GM23248 (cell line): Measurements from ENCODE around the gene PEX16. TPM values are rescaled to one million over a fixed set of nuclear protein-coding genes. Genes with fewer than 3 reads are reported as not detected.

Experiments used
- DNase-seq: peaks from one replicate; pipeline ENCODE4 v3.0.0-alpha.2; 2015
- H2AFZ ChIP-seq: fragments of 200-600 bp; sonication (generic); 2 replicates; pipeline ENCODE4 v1.6.1; 2016; ENCODE audit warnings: antibody characterized with exemption
- H3F3A ChIP-seq: fragments of 200-600 bp; sonication (generic); 2 replicates; pipeline ENCODE4 v1.6.1; 2016; ENCODE audit warnings: mild to moderate bottlenecking, antibody characterized with exemption, mixed run types; ENCODE audit not compliant: insufficient read depth
- H3K27ac ChIP-seq: fragments of 200-600 bp; sonication (generic); 2 replicates; pipeline ENCODE4 v1.5.1; 2016; ENCODE audit warnings: mild to moderate bottlenecking
- H3K27me3 ChIP-seq: fragments of 200-600 bp; sonication (generic); replicated peaks from 2 replicates; pipeline ENCODE4 v1.6.1; 2016; ENCODE audit warnings: mild to moderate bottlenecking; ENCODE audit not compliant: insufficient read depth
- H3K36me3 ChIP-seq: fragments of 200-600 bp; sonication (generic); 2 replicates; pipeline ENCODE4 v1.6.1; 2016; ENCODE audit warnings: low read depth, mild to moderate bottlenecking
- H3K4me1 ChIP-seq: fragments of 200-600 bp; sonication (generic); 2 replicates; pipeline ENCODE4 v1.6.1; 2016; ENCODE audit warnings: mild to moderate bottlenecking; ENCODE audit not compliant: insufficient read depth
- H3K4me2 ChIP-seq: fragments of 200-600 bp; sonication (generic); one replicate; pipeline ENCODE4 v1.6.1; 2016; ENCODE audit warnings: mild to moderate bottlenecking; ENCODE audit not compliant: unreplicated experiment
- H3K4me3 ChIP-seq: fragments of 200-600 bp; sonication (generic); 2 replicates; pipeline ENCODE4 v1.5.1; 2016; ENCODE audit warnings: mild to moderate bottlenecking
- H3K79me2 ChIP-seq: fragments of 200-600 bp; sonication (generic); 2 replicates; pipeline ENCODE4 v1.6.1; 2016; ENCODE audit warnings: mild to moderate bottlenecking; ENCODE audit not compliant: insufficient read depth
- H3K9ac ChIP-seq: fragments of 200-600 bp; sonication (generic); 2 replicates; pipeline ENCODE4 v1.6.1; 2016; ENCODE audit warnings: mild to moderate bottlenecking
- H3K9me2 ChIP-seq: fragments of 200-600 bp; sonication (generic); 2 replicates; pipeline ENCODE4 v1.6.1; 2016; ENCODE audit warnings: mixed run types, mild to moderate bottlenecking, moderate library complexity; ENCODE audit not compliant: insufficient read depth
- H3K9me3 ChIP-seq: fragments of 200-600 bp; sonication (generic); one replicate; pipeline ENCODE4 v1.6.1; 2017; ENCODE audit warnings: low read depth
- H4K20me1 ChIP-seq: fragments of 200-600 bp; sonication (generic); 2 replicates; pipeline ENCODE4 v1.6.0; 2016; ENCODE audit not compliant: insufficient read depth
- EZH2 ChIP-seq: fragments of 200-600 bp; sonication (generic); IDR thresholded peaks from 2 replicates; pipeline ENCODE4 v1.6.1; 2018; ENCODE audit warnings: antibody characterized with exemption, mild to moderate bottlenecking; ENCODE audit not compliant: insufficient read depth, poor library complexity, severe bottlenecking
- EZH2phosphoT487 ChIP-seq: fragments of 200-600 bp; sonication (generic); IDR thresholded peaks from 2 replicates; pipeline ENCODE4 v1.6.1; 2018; ENCODE audit warnings: antibody characterized with exemption, moderate library complexity, mild to moderate bottlenecking, low read depth; ENCODE audit not compliant: insufficient read depth
- WGBS, 2 experiments: methylation state at CpG; one replicate each; pipeline ENCODE4 v1.1.6; 2015 to 2017; ENCODE audit warnings: low lambda C conversion rate in 2 of 2, low coverage in 1 of 2; ENCODE audit errors: missing lambda C conversion rate in 2 of 2; 5-methylcytosine and 5-hydroxymethylcytosine counted together
- in situ Hi-C: fragments of 300-500 bp; cut with MboI; formaldehyde crosslinking; loops from 2 replicates; pipeline ENCODE4 v1.15.0; 2020
- polyA plus RNA-seq: library from polyadenylated mRNA; unstranded; fragments of >200 nt; fragmentation: Nextera tagmentation; extraction: Ambion mirVana; gene quantifications from 2 replicates; pipeline ENCODE4 v1.2.1, GENCODE V29; 2016
- total RNA-seq: library from RNA; depleted of rRNA; stranded (reverse); fragments of >200 nt; shearing (Covaris generic); gene quantifications from 2 replicates; pipeline ENCODE4 v1.2.3, GENCODE V29; 2014

Gene PEX16
- total and polyA plus RNA-seq, 2 experiments from 2014 or later: 21.2 to 23.2 TPM

DNA sequence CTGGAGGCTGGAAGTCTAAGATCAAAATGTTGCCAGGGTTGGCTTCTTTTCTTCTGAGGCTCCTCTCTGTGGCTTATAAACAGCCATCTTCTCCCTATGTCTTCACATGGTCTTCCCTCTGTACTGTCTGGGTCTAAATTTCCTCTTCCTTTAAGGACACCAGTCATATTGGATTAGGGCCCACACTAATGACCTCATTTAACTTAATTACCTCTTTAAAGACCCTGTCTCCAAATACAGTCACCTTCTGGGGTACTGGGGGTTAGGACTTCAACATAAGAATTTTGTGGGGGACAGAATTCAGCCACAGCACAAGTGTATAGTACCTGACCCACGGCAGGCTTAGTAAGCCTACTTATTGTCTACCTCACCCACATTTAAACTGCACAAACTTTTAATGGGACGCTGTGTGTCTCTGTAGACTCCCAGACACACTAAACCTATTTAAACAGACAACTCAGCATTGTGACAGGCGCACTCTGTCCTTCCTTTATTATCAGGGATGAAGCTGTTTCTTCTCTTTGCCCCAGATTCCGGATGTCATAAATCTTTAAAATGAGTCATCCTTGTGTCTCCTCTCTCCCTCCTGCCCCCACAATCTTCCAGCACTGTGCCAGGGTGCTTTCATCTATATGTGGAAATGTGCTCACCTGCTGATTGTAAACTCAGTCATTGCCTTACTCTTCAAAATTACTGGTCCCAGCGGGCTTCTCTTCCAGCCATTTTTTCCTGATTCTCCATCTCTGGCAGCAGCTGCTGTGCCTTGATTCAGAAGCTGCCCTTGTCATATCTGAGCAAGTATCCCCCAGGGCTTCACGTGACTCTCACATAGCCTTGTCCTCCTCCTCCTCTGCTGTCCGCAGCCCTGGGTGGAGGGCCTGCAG is 37.6 kb downstream of the PEX16 start:
- in situ Hi-C loops: no loop called here
- no peaks in the 10 kb centered on the region for H4K20me1 ChIP-seq
- peak; percentile 50 for DNase-seq

DNA sequence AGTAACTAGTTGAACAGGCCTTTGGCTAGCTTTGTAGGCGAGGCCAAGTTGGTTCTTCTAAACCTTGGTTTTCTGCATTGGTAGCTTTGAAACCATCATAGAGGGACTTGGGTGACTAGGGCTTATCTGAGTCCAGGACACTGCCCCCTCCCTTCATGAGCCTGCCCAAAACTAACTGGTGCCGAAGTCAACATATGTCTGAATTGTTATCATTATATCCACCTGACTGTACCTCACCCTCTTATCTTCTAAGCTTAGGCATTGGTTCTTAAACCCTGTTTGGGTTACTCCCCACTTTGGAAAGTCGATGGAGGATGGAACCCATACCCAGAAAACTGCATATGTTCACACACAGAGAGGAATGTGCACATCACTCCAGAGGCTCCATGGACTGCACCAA is 39.8 kb downstream of the PEX16 start:
- Histone ChIP-seq H3K4me3 (no peak overlapping the region), H3K9ac (no peak overlapping the region), H3K36me3 (peaks cover 4% of the 10 kb centered on the region), H3K79me2 (no peaks in the 10 kb centered on the region), H2AFZ (no peak overlapping the region), H3K27me3 (no peaks in the 10 kb centered on the region), H3F3A (peaks cover 16% of the 10 kb centered on the region), H3K4me2 (no peak overlapping the region), H3K4me1 (peaks cover 16% of the 10 kb centered on the region), H3K27ac (no peak overlapping the region), H3K9me3 (no peaks in the 10 kb centered on the region), H3K9me2 (no peaks in the 10 kb centered on the region), H4K20me1 (no peaks in the 10 kb centered on the region)
- WGBS, 2 experiments: 70 to 71% methylated on average over 3 of the region's 3 CpGs
- no peak for TF ChIP-seq EZH2phosphoT487
- TF ChIP-seq EZH2: no peak
- no peak for DNase-seq
- in situ Hi-C loops: no loop called here

More for the DNA sequence above, 37.6 kb downstream of the PEX16 start:
- Histone ChIP-seq H3K4me1 (peaks cover 10% of the 10 kb centered on the region; the same call in 1 of the 2 replicates), H3K36me3 (no peaks in the 10 kb centered on the region; the same call in 1 of the 2 replicates), H3K27me3 (no peaks in the 10 kb centered on the region), H2AFZ (no peak overlapping the region), H3K4me2 (no peak overlapping the region), H3K9me2 (no peaks in the 10 kb centered on the region), H3K79me2 (no peaks in the 10 kb centered on the region), H3K9me3 (no peaks in the 10 kb centered on the region), H3K4me3 (no peak overlapping the region), H3K9ac (no peak overlapping the region), H3K27ac (no peak overlapping the region), H3F3A (peaks cover 9% of the 10 kb centered on the region; the same call in 1 of the 2 replicates)
- 53 to 58% methylated on average over 7 of the region's 7 CpGs for WGBS, 2 experiments
- TF ChIP-seq EZH2phosphoT487 (no peak), EZH2 (no peak)

DNA sequence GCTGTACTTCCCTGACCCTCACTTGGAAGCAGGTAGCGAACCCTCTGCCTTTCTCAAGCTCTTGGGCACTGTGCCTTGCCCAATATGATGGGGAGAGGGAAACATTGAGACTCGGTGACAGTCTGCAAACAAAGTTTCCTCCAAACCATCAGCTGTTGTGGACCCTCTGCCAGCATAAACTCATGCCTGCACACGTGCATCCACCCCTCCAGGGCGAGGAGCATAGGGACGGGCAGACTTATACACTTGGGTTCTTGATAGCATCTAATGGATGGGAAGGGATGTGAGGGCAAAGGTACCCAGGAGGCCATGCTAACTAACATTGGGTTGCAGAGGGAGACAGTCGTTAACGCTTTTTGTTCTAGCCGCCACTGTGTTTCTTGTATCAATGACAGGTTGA is 40.5 kb downstream of the PEX16 start:
- in situ Hi-C loops: no loop called here

DNA sequence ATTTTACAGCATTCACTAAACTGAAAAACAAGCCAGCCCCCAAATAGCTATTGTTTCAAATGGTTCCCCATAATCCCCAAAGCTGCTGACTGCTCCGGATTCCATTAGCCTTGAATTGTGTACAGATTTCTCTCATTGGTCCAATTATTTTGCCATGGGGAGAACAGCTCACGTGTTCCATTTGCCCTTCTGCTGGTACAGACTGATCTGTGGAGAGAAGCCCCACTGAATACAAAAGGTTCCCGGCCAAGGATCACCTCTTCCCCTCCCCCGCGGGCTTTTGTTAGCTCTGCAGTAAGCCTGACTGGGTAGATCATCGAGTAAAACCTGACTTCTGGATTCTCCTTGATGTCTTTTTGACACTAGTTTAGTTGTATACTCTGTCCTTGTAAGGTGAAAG is 41.3 kb downstream of the PEX16 start:
- H3K4me2 ChIP-seq: no peak overlapping the region
- H3K9me3 ChIP-seq: no peaks in the 10 kb centered on the region
- H3K4me1 ChIP-seq: peaks cover 22% of the 10 kb centered on the region
- WGBS, 2 experiments: 65% methylated on average over 6 of the region's 6 CpGs
- TF ChIP-seq EZH2phosphoT487 (no peak), EZH2 (no peak)
- H3K79me2 ChIP-seq: no peaks in the 10 kb centered on the region
- peaks cover 4% of the 10 kb centered on the region for H3K36me3 ChIP-seq
- H3K9ac ChIP-seq: no peak overlapping the region
- no peak overlapping the region for H2AFZ ChIP-seq
- H3K9me2 ChIP-seq: no peaks in the 10 kb centered on the region
- H3K27me3 ChIP-seq: no peaks in the 10 kb centered on the region
- H3K27ac ChIP-seq: no peak overlapping the region
- DNase-seq: no peak
- in situ Hi-C loops: no loop called here
- H4K20me1 ChIP-seq: no peaks in the 10 kb centered on the region
- peaks cover 22% of the 10 kb centered on the region for H3F3A ChIP-seq
- H3K4me3 ChIP-seq: no peak overlapping the region

More for the DNA sequence above, 40.5 kb downstream of the PEX16 start:
- H3K27me3 ChIP-seq: no peaks in the 10 kb centered on the region
- no peak overlapping the region for H3K4me3 ChIP-seq
- H4K20me1 ChIP-seq: no peaks in the 10 kb centered on the region
- H2AFZ ChIP-seq: no peak overlapping the region
- WGBS, 2 experiments: 75 to 77% methylated on average over 8 of the region's 8 CpGs
- no peaks in the 10 kb centered on the region for H3K9me3 ChIP-seq
- H3K36me3 ChIP-seq: peaks cover 4% of the 10 kb centered on the region
- TF ChIP-seq EZH2phosphoT487 (no peak), EZH2 (no peak)
- peaks cover 16% of the 10 kb centered on the region for H3F3A ChIP-seq
- peaks cover 21% of the 10 kb centered on the region for H3K4me1 ChIP-seq
- H3K79me2 ChIP-seq: no peaks in the 10 kb centered on the region
- no peaks in the 10 kb centered on the region for H3K9me2 ChIP-seq
- H3K9ac ChIP-seq: no peak overlapping the region
- no peak for DNase-seq
- no peak overlapping the region for H3K27ac ChIP-seq
- H3K4me2 ChIP-seq: no peak overlapping the region
